ENCODE measurements around the gene TFIP11.
"Not testable (repeated sequence)": the region's sequence is repeated elsewhere in the genome, so short reads cannot be mapped to it uniquely, and the experiment has no call there.

TFIP11 gene

GRCh38 chr22:26536056-26536761, 23.9 kb upstream of the TFIP11 start:
- H3K4me3 ChIP-seq (ENCODE audit: low read length), result no peak overlapping the region
- H3K27ac ChIP-seq (ENCODE audit: low read depth, low read length), result no peak overlapping the region
- H3K9ac ChIP-seq (ENCODE audit: low read length), result no peak overlapping the region
- no peaks in the 10 kb centered on the region for H3K4me1 ChIP-seq (ENCODE audit: control insufficient read depth, insufficient read depth, low read length)
- H3K27me3 ChIP-seq (ENCODE audit: control insufficient read depth, insufficient read depth, low read length), result no peaks in the 10 kb centered on the region
- H3K36me3 ChIP-seq (ENCODE audit: control insufficient read depth, insufficient read depth, low read length), result peaks cover 5% of the 10 kb centered on the region

- H3K9ac ChIP-seq (ENCODE audit: low read length), result no peak overlapping the region
- H3K27ac ChIP-seq (ENCODE audit: low read depth, low read length), result no peak overlapping the region
- H3K4me3 ChIP-seq (ENCODE audit: low read length), result no peak overlapping the region
- H3K36me3 ChIP-seq (ENCODE audit: control insufficient read depth, insufficient read depth, low read length), result peaks cover 3% of the 10 kb centered on the region
- H3K4me1 ChIP-seq (ENCODE audit: control insufficient read depth, insufficient read depth, low read length), result no peaks in the 10 kb centered on the region
- H3K27me3 ChIP-seq (ENCODE audit: control insufficient read depth, insufficient read depth, low read length), result no peaks in the 10 kb centered on the region
These were observed 23.3 kb upstream of the TFIP11 start for GRCh38 chr22:26535603-26535908.

- Histone ChIP-seq H3K4me1 (ENCODE audit: control insufficient read depth, insufficient read depth, low read length) (no peaks in the 10 kb centered on the region), H3K9ac (ENCODE audit: low read length) (no peak overlapping the region), H3K4me3 (ENCODE audit: low read length) (no peak overlapping the region), H3K36me3 (ENCODE audit: control insufficient read depth, insufficient read depth, low read length) (peaks cover 2% of the 10 kb centered on the region), H3K27me3 (ENCODE audit: control insufficient read depth, insufficient read depth, low read length) (no peaks in the 10 kb centered on the region), H3K27ac (ENCODE audit: low read depth, low read length) (no peak overlapping the region)
These were observed 22.8 kb upstream of the TFIP11 start for GRCh38 chr22:26534874-26535602.

DNA sequence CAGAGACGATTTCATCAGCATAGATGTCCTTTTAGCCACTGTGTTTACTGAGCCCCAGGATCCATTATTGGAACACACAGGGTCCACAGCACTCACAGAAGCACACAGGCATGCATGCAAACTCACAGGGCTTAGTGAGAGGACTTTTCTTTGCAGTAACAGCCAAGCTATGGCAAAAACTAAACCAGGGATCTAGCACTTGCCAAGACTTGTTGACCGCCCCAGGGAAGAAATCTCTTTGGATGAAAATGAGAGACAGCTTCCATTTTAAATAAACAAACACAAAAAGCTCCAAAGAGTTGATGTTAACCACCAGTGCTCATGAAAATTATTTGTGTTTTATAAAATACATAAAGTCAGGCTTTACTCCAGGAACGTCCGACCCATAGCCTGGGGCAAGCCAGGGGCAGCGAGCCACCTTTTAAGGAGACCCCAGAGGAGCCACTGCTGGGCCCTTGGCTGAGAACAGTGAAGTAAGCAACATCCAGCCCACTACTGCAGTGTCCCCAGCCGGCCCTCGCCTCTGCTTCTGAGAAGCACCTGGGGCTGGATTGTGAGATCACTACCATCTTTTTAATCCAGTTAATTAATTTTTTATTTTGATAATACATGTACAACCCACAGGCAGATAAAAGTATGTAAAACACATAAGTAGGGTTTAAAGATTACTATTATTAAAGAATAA, 22.0 kb upstream of the TFIP11 start:
- H3K27me3 ChIP-seq (ENCODE audit: control insufficient read depth, insufficient read depth, low read length), result no peaks in the 10 kb centered on the region
- H3K9ac ChIP-seq (ENCODE audit: low read length), result no peak overlapping the region
- H3K4me1 ChIP-seq (ENCODE audit: control insufficient read depth, insufficient read depth, low read length), result no peaks in the 10 kb centered on the region
- peaks cover 2% of the 10 kb centered on the region for H3K36me3 ChIP-seq (ENCODE audit: control insufficient read depth, insufficient read depth, low read length)
- H3K4me3 ChIP-seq (ENCODE audit: low read length), result no peak overlapping the region
- no peak overlapping the region for H3K27ac ChIP-seq (ENCODE audit: low read depth, low read length)

GRCh38 chr22:26529345-26529744, 17.1 kb upstream of the TFIP11 start:
- no peaks in the 10 kb centered on the region for H3K27me3 ChIP-seq (ENCODE audit: control insufficient read depth, insufficient read depth, low read length)
- H3K36me3 ChIP-seq (ENCODE audit: control insufficient read depth, insufficient read depth, low read length), result peaks cover 2% of the 10 kb centered on the region
- no peak overlapping the region for H3K27ac ChIP-seq (ENCODE audit: low read depth, low read length)
- no peak overlapping the region for H3K9ac ChIP-seq (ENCODE audit: low read length)
- no peaks in the 10 kb centered on the region for H3K4me1 ChIP-seq (ENCODE audit: control insufficient read depth, insufficient read depth, low read length)
- H3K4me3 ChIP-seq (ENCODE audit: low read length), result no peak overlapping the region

DNA sequence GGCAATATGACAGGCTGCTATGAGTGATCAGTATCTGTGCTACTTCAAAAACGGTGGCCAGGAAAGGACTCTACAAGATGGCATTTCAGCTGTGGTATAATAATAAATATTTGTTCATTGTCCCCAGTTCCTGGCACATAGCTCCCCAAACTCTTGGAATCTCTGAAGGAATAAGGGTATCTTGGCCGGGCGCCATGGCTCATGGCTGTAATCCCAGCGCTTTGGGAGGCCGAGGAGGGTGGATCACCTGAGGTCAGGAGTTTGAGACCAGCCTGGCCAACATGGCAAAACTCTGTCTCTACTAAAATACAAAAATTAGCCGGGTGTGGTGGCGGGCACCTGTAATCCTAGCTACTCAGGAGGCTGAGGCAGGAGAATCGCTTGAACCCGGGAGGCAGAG, 16.2 kb upstream of the TFIP11 start:
- not testable (repeated sequence) for H3K27me3 ChIP-seq (ENCODE audit: control insufficient read depth, insufficient read depth, low read length); H3K4me1 ChIP-seq (ENCODE audit: control insufficient read depth, insufficient read depth, low read length); H3K4me3 ChIP-seq (ENCODE audit: low read length); H3K9ac ChIP-seq (ENCODE audit: low read length); H3K36me3 ChIP-seq (ENCODE audit: control insufficient read depth, insufficient read depth, low read length); H3K27ac ChIP-seq (ENCODE audit: low read depth, low read length)

DNA sequence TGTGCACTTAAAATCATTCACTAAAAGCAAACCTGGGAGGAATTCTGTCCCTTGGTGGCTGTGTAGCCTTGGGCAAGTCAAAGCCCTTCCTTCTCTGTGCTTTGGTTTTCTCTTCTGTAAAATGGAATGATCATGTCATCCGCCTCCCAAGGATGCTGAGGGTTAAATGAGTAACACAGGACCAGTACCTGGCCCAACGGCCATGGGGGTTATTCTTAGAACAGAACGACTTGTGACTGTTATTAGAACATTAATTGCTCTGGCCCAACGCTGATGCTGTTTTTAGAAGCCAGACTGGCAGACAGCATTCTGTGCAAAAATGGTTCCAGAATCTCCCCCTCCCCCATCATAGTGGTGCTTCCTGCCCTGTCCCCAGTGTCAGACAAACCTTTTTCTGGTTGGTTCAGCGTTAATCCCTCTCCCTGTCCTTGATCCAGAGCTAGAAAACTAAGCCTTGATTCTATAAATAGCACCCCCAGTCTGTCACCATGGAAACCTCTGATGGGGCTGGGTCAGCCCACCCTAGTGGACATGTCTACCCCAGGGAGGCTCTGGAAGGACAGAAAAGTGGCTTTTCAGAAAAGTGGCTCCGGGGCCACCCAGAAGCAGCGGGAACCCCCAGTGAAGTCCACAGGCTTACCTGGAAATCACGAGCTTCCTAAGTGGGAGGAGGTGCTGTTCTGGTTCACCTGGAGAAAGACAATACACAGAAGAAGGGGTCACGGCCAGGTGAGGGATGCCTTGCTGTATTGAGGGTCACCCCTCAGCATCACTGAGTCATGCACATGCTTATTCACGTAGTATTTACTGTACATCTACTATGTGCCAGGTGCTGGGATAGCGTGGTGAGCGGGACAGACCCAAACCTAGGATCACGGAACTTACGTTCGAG, 15.5 kb upstream of the TFIP11 start:
- peaks cover 2% of the 10 kb centered on the region for H3K36me3 ChIP-seq (ENCODE audit: control insufficient read depth, insufficient read depth, low read length)
- no peak overlapping the region for H3K9ac ChIP-seq (ENCODE audit: low read length)
- H3K27me3 ChIP-seq (ENCODE audit: control insufficient read depth, insufficient read depth, low read length), result no peaks in the 10 kb centered on the region
- no peaks in the 10 kb centered on the region for H3K4me1 ChIP-seq (ENCODE audit: control insufficient read depth, insufficient read depth, low read length)
- H3K27ac ChIP-seq (ENCODE audit: low read depth, low read length), result no peak overlapping the region
- no peak overlapping the region for H3K4me3 ChIP-seq (ENCODE audit: low read length)

GRCh38 chr22:26527167-26527566, 14.9 kb upstream of the TFIP11 start:
- Histone ChIP-seq H3K4me1 (ENCODE audit: control insufficient read depth, insufficient read depth, low read length) (no peaks in the 10 kb centered on the region), H3K4me3 (ENCODE audit: low read length) (no peak overlapping the region), H3K27me3 (ENCODE audit: control insufficient read depth, insufficient read depth, low read length) (no peaks in the 10 kb centered on the region), H3K9ac (ENCODE audit: low read length) (no peak overlapping the region), H3K36me3 (ENCODE audit: control insufficient read depth, insufficient read depth, low read length) (peaks cover 2% of the 10 kb centered on the region), H3K27ac (ENCODE audit: low read depth, low read length) (no peak overlapping the region)

DNA sequence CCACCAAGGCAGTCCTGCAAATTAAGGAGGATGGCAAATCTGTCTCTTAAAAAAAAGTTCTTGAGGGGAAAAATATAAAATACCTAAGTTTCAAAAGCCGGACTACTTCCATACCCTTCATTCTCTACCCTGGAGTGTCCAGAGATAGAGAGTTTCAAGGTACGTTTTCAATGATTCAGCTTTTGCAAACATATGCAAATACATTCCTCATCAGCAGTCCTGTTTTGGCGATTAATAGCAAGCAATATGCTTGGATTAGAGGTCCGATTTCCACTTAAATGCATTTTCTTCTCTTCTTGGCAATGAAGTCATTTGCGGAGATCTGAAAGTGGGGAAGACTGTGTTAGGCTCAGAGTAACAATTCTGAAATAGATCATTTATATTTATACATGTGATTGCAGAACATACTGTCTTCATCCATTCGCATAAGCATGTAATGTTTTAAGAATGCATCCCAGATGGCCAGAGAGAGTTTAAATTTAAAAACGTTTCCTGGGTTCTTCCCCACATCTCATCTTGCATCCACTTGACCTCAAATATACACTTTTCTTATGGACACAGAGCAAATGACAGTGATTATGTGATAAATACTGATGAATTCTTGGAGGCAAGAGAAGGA, 13.8 kb upstream of the TFIP11 start:
- H3K27ac ChIP-seq (ENCODE audit: low read depth, low read length), result no peak overlapping the region
- no peaks in the 10 kb centered on the region for H3K27me3 ChIP-seq (ENCODE audit: control insufficient read depth, insufficient read depth, low read length)
- H3K4me1 ChIP-seq (ENCODE audit: control insufficient read depth, insufficient read depth, low read length), result no peaks in the 10 kb centered on the region
- no peak overlapping the region for H3K9ac ChIP-seq (ENCODE audit: low read length)
- H3K4me3 ChIP-seq (ENCODE audit: low read length), result no peak overlapping the region
- H3K36me3 ChIP-seq (ENCODE audit: control insufficient read depth, insufficient read depth, low read length), result no peaks in the 10 kb centered on the region

DNA sequence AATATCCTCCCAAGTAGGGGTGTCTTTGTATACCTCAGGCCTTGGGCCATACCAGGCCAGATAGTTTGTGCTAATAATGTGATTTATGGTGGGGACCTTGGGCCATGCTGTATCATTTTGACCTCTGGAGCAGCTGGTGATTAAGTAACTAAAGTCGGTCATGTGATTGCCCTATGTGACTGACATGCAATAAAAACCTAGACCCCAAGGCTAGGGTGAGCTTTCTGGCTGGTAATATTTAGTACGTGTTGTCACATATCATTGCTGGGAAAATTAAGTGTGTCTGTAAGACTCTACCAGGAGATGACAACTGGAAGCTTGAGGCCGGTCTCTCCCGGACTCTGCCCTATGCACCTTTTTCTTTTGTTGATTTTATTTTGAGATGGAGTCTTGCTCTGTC, 12.6 kb upstream of the TFIP11 start:
- Histone ChIP-seq H3K9ac (ENCODE audit: low read length) (no peak overlapping the region), H3K27me3 (ENCODE audit: control insufficient read depth, insufficient read depth, low read length) (no peaks in the 10 kb centered on the region), H3K4me1 (ENCODE audit: control insufficient read depth, insufficient read depth, low read length) (no peaks in the 10 kb centered on the region), H3K36me3 (ENCODE audit: control insufficient read depth, insufficient read depth, low read length) (no peaks in the 10 kb centered on the region), H3K27ac (ENCODE audit: low read depth, low read length) (no peak overlapping the region), H3K4me3 (ENCODE audit: low read length) (no peak overlapping the region)

- Histone ChIP-seq H3K4me1 (ENCODE audit: control insufficient read depth, insufficient read depth, low read length) (no peaks in the 10 kb centered on the region), H3K9ac (ENCODE audit: low read length) (no peak overlapping the region), H3K4me3 (ENCODE audit: low read length) (no peak overlapping the region), H3K36me3 (ENCODE audit: control insufficient read depth, insufficient read depth, low read length) (no peaks in the 10 kb centered on the region), H3K27me3 (ENCODE audit: control insufficient read depth, insufficient read depth, low read length) (no peaks in the 10 kb centered on the region), H3K27ac (ENCODE audit: low read depth, low read length) (no peak overlapping the region)
These were observed 10.3 kb upstream of the TFIP11 start for GRCh38 chr22:26522592-26522991.

DNA sequence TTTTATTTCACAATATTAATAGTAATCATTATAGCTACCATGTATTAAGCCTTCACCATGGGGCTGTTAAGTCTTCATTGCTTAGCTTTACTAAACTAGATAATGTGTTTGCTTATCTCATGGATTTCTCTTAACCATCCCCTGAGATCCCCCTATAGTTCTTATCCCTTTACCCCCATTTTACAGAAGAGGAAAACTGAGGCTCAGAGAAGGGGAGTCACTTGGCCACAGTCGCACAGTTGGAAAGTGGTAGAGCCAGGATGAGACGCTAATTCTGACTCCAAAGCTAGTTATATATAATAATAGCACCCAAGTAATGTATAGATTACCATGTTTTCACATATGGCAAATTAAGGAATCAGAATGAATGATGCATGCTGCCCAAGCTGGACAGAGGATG, 9.7 kb upstream of the TFIP11 start:
- H3K27me3 ChIP-seq (ENCODE audit: control insufficient read depth, insufficient read depth, low read length), result no peaks in the 10 kb centered on the region
- no peaks in the 10 kb centered on the region for H3K4me1 ChIP-seq (ENCODE audit: control insufficient read depth, insufficient read depth, low read length)
- no peaks in the 10 kb centered on the region for H3K36me3 ChIP-seq (ENCODE audit: control insufficient read depth, insufficient read depth, low read length)
- no peak overlapping the region for H3K4me3 ChIP-seq (ENCODE audit: low read length)
- no peak overlapping the region for H3K27ac ChIP-seq (ENCODE audit: low read depth, low read length)
- no peak overlapping the region for H3K9ac ChIP-seq (ENCODE audit: low read length)
